AG04450 (cell line): ENCODE results near the gene COX4I2. TPM values are rescaled to one million over a fixed set of nuclear protein-coding genes. Genes with fewer than 3 reads are reported as not detected.

ENCODE experiments used
- CTCF ChIA-PET: fragments of 300-600, 350-600 bp; formaldehyde crosslinking; extraction: SDS; loops from one replicate; lab custom pipeline; 2022; ENCODE audit warnings: antibody characterized with exemption, inconsistent platforms; lab: Charles Lee
- POLR2A ChIA-PET: fragments of 350-600 bp; formaldehyde crosslinking; extraction: SDS; loops from one replicate; lab custom pipeline; 2021; ENCODE audit warnings: antibody characterized with exemption, inconsistent platforms; lab: Yijun Ruan, JAX
- DNase-seq: peaks from one replicate; pipeline ENCODE4 v3.0.0-alpha.2; 2011; ENCODE audit warnings: low read depth, low spot score
- H3K27ac ChIP-seq: one replicate; pipeline ENCODE4 v1.5.1; 2012; ENCODE audit warnings: low read depth, low read length, control low read depth
- H3K27me3 ChIP-seq: one replicate; pipeline ENCODE4 v1.6.0; 2012; ENCODE audit warnings: low read length; ENCODE audit not compliant: control insufficient read depth, insufficient read depth
- H3K4me3 ChIP-seq: 2 replicates; pipeline ENCODE4 v1.5.1; 2011; ENCODE audit warnings: mild to moderate bottlenecking, low read depth, low read length, control low read depth
- H3K9me3 ChIP-seq: 2 replicates; pipeline ENCODE4 v1.5.1; 2012; ENCODE audit warnings: low read length; ENCODE audit not compliant: control insufficient read depth, insufficient read depth
- CTCF ChIP-seq: IDR thresholded peaks from 2 replicates; pipeline ENCODE4 v1.5.1; 2011; ENCODE audit warnings: low read depth, low read length, control low read depth, inconsistent platforms
- polyA plus RNA-seq: library from polyadenylated mRNA; depleted of rRNA; stranded (reverse); fragments of >200 nt; gene quantifications from 2 replicates; pipeline ENCODE4 v1.2.3, GENCODE V29; 2011; rRNA removed
- small RNA-seq: library from RNA; depleted of rRNA; stranded (forward); fragments of <200 nt; gene quantifications from one replicate; pipeline ENCODE3, GENCODE V24; 2012; ENCODE audit warnings: low read depth; ENCODE audit not compliant: insufficient read length

The COX4I2 gene
- polyA plus RNA-seq, 1 experiment, result not detected

GRCh38 chr20:31690124-31690666 lies 52.5 kb downstream of the COX4I2 start:
- ChIA-PET POLR2A (no interaction called here), CTCF (interaction anchor here (3.0 kb wide), 1 partner anchor 33 kb away, joined by 14 read pairs; the partner anchor contains the start of gene BCL2L1)
- H3K27ac ChIP-seq, result no peak overlapping the region
- no peaks in the 10 kb centered on the region for H3K27me3 ChIP-seq
- no peak for DNase-seq
- H3K9me3 ChIP-seq, result no peaks in the 10 kb centered on the region
- TF ChIP-seq CTCF, result no peak
- no peak overlapping the region for H3K4me3 ChIP-seq

GRCh38 chr20:31691646-31692275 lies 54.0 kb downstream of the COX4I2 start:
- POLR2A ChIA-PET, result no interaction called here
- H3K4me3 ChIP-seq, result no peak overlapping the region
- DNase-seq, result no peak
- no peaks in the 10 kb centered on the region for H3K27me3 ChIP-seq
- H3K9me3 ChIP-seq, result no peaks in the 10 kb centered on the region
- no peak for TF ChIP-seq CTCF
- H3K27ac ChIP-seq, result no peak overlapping the region
- CTCF ChIA-PET, result interaction anchor here (1.2 to 3.0 kb wide), 4 partner anchors 30 to 129 kb away, joined by 3 to 14 read pairs (median 10); partner anchors contain the start of gene BCL2L1

- Histone ChIP-seq H3K9me3 (no peaks in the 10 kb centered on the region), H3K27ac (no peak overlapping the region), H3K4me3 (no peak overlapping the region), H3K27me3 (no peaks in the 10 kb centered on the region)
- TF ChIP-seq CTCF, result no peak
- no peak for DNase-seq
- CTCF ChIA-PET, result interaction anchor here (0.8 to 1.7 kb wide), 3 partner anchors 9 to 32 kb away, joined by 3 to 9 read pairs (median 5); no protein-coding TSS in a partner anchor
- POLR2A ChIA-PET, result no interaction called here
Measured at GRCh38 chr20:31693402-31693801, 55.7 kb downstream of the COX4I2 start.

GRCh38 chr20:31693987-31694661 lies 56.4 kb downstream of the COX4I2 start:
- ChIA-PET POLR2A (no interaction called here), CTCF (interaction anchor here (1.7 to 8.7 kb wide), 2 partner anchors 29 to 30 kb away, joined by 9 to 77 read pairs; partner anchors contain the start of gene BCL2L1)
- Histone ChIP-seq H3K27me3 (no peaks in the 10 kb centered on the region), H3K4me3 (no peak overlapping the region), H3K27ac (no peak overlapping the region), H3K9me3 (no peaks in the 10 kb centered on the region)
- DNase-seq, result no peak
- TF ChIP-seq CTCF, result no peak

Small RNAs within 50 kb of the gene (small RNA-seq; reads per million reads assigned to genes)
- not detected for gene MIR3193

Other genes with a start within 250 kb of the COX4I2 start
- gene DEFB119, start 247.3 kb upstream of the COX4I2 start, polyA plus RNA-seq, result not detected in 2 replicates
- not detected in 2 replicates for gene DEFB121, start 231.7 kb upstream of the COX4I2 start, polyA plus RNA-seq
- not detected in 2 replicates for gene DEFB123, start 197.3 kb upstream of the COX4I2 start, polyA plus RNA-seq
- not detected in 2 replicates for gene DEFB124, start 162.8 kb upstream of the COX4I2 start, polyA plus RNA-seq
- gene REM1, start 162.6 kb upstream of the COX4I2 start, polyA plus RNA-seq, result not detected in 2 replicates
- 167 and 203 TPM in 2 replicates for gene HM13, start 123.5 kb upstream of the COX4I2 start, polyA plus RNA-seq
- gene ID1, start 32.6 kb upstream of the COX4I2 start, polyA plus RNA-seq, result 7.8 and 11.1 TPM in 2 replicates
- gene BCL2L1, start 85.0 kb downstream of the COX4I2 start, polyA plus RNA-seq, result 57.5 and 58.6 TPM in 2 replicates
- 19.8 and 24.4 TPM in 2 replicates for gene TPX2, start 101.4 kb downstream of the COX4I2 start, polyA plus RNA-seq
- not detected in 2 replicates for gene MYLK2, start 181.4 kb downstream of the COX4I2 start, polyA plus RNA-seq
- gene FOXS1, start 207.7 kb downstream of the COX4I2 start, polyA plus RNA-seq, result not detected in 2 replicates
- not detected in 2 replicates for gene DUSP15, start 232.6 kb downstream of the COX4I2 start, polyA plus RNA-seq
- not detected in 2 replicates for gene TTLL9, start 232.7 kb downstream of the COX4I2 start, polyA plus RNA-seq